ENCODE data around the gene DGKG. TPM values are rescaled to one million over a fixed set of nuclear protein-coding genes. Genes with fewer than 3 reads are reported as not detected.

DGKG gene
- total and polyA plus RNA-seq, 9 of the 15 experiments (the other 6 are each of a cell fraction or from before 2014, with no cell fraction given) = 0.01 to 0.36 (median 0.15) TPM

GRCh38 chr3:186160691-186161243 lies 201.3 kb downstream of the DGKG start:
- no peaks in the 10 kb centered on the region for H3K9me1 ChIP-seq (ENCODE audit: control insufficient read depth, insufficient read depth, low read length)
- H3K36me3 ChIP-seq (ENCODE audit: control insufficient read depth, insufficient read depth, low read length) = no peaks in the 10 kb centered on the region
- WGBS (ENCODE audit: insufficient coverage, low coverage, missing lambda C conversion rate) = 3% methylated on average over 12 of the region's 12 CpGs
- BruUV-seq (replicated peaks) = no TSS peak
- CTCF ChIA-PET (ENCODE audit: low intra/inter-chr PET ratio) = no interaction called here
- peaks cover 0 to 6% of the 10 kb centered on the region in 2 experiments; a peak in 2 of 5 replicates for H3K27me3 ChIP-seq (ENCODE audit: control insufficient read depth in 2 of 2, insufficient read depth in 2 of 2, low read length in 2 of 2)
- H3K27ac ChIP-seq (ENCODE audit: extremely low read depth, low read depth, low read length) = no peak overlapping the region
- no peak overlapping the region for H2AFZ ChIP-seq (ENCODE audit: low read depth, low read length)
- POLR2A ChIA-PET = interaction anchor here (1.2 kb wide), 1 partner anchor 11 kb away, joined by 3 read pairs; no protein-coding TSS in a partner anchor
- no peaks in the 10 kb centered on the region for H4K20me1 ChIP-seq (replicated peaks; ENCODE audit: control insufficient read depth, insufficient read depth, low read length)
- no peaks in the 10 kb centered on the region for H3K9me3 ChIP-seq (replicated peaks; ENCODE audit: control insufficient read depth, insufficient read depth, low read depth, low read length)
- H3K4me1 ChIP-seq (replicated peaks in 1 of 2; ENCODE audit: control insufficient read depth in 2 of 2, insufficient read depth in 2 of 2, low read length in 2 of 2) = no peaks in the 10 kb centered on the region; a peak in 1 of 5 replicates
- FAIRE-seq = no peak
- H3K9ac ChIP-seq (ENCODE audit: insufficient read depth in 1 of 2, low read depth in 2 of 2, low read length in 2 of 2) = no peak overlapping the region
- no peak overlapping the region for H3K4me2 ChIP-seq (ENCODE audit: insufficient read depth, low read length)
- intact Hi-C loops (cut with micrococcal nuclease) = no loop called here
- no peak for ATAC-seq
- no peaks in the 10 kb centered on the region for H3K79me2 ChIP-seq (ENCODE audit: control insufficient read depth, insufficient read depth, low read length)
- in situ Hi-C loops (cut with MboI) = no loop called here
- no peak overlapping the region for H3K4me3 ChIP-seq
- DNase-seq (ENCODE audit: extremely low read depth in 1 of 4, low spot score in 3 of 4) = no peak
- TF ChIP-seq ZNF3 (CRISPR knock-in tag; IDR thresholded peaks at IDR 0.05) (0 out of 2 replicates have a peak, but pooled peaks have one; percentile 28), NUFIP1 (IDR thresholded peaks at IDR 0.05; ENCODE audit: partially characterized antibody) (no peak), PHF21A (IDR thresholded peaks at IDR 0.05; ENCODE audit: borderline replicate concordance, low read depth) (no peak), RAD51 (IDR thresholded peaks at IDR 0.05; ENCODE audit: borderline replicate concordance, low read depth) (no peak), IRF9 (tag; IDR thresholded peaks at IDR 0.05) (no peak), PML (IDR thresholded peaks at IDR 0.05; ENCODE audit: low read length) (no peak), MEIS2 (IDR thresholded peaks at IDR 0.05; ENCODE audit: partially characterized antibody) (peak; percentile 41), FOSL1 (tag; conservative IDR thresholded peaks at IDR 0.05) (peak; percentile 86), POLR2AphosphoS2 (IDR thresholded peaks at IDR 0.05; ENCODE audit: low read length) (no peak), CEBPZ (IDR thresholded peaks at IDR 0.05; ENCODE audit: borderline replicate concordance, low read depth, low read length) (no peak), SOX6 (IDR thresholded peaks at IDR 0.05) (0 out of 2 replicates have a peak, but pooled peaks have one; percentile 9), CEBPB (tag; IDR thresholded peaks at IDR 0.05) (peak; percentile 88), JUNB (CRISPR knock-in tag; conservative IDR thresholded peaks at IDR 0.05) (no peak), ARID1B (IDR thresholded peaks at IDR 0.05) (peak; percentile 21; the same call in 1 of the 2 replicates)
- TF ChIP-seq, protein P1, sequence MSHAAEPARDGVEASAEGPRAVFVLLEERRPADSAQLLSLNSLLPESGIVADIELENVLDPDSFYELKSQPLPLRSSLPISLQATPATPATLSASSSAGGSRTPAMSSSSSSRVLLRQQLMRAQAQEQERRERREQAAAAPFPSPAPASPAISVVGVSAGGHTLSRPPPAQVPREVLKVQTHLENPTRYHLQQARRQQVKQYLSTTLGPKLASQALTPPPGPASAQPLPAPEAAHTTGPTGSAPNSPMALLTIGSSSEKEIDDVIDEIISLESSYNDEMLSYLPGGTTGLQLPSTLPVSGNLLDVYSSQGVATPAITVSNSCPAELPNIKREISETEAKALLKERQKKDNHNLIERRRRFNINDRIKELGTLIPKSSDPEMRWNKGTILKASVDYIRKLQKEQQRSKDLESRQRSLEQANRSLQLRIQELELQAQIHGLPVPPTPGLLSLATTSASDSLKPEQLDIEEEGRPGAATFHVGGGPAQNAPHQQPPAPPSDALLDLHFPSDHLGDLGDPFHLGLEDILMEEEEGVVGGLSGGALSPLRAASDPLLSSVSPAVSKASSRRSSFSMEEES (CRISPR knock-in tag; IDR thresholded peaks at IDR 0.05) = no peak
- TF ChIP-seq, protein P2, sequence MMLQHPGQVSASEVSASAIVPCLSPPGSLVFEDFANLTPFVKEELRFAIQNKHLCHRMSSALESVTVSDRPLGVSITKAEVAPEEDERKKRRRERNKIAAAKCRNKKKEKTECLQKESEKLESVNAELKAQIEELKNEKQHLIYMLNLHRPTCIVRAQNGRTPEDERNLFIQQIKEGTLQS (IDR thresholded peaks at IDR 0.05) = peak; percentile 70; the same call in 1 of the 2 replicates
- TF ChIP-seq, protein P2 (CRISPR knock-in tag; conservative IDR thresholded peaks at IDR 0.05) = no peak
